Spleen (tissue), 7 donors: Measurements from ENCODE around the gene CLDN6.

Source experiments
- POLR2AphosphoS5 ChIP-seq, 3 donors: sonication (generic); formaldehyde crosslinking; IDR thresholded peaks; one replicate each; pipeline ENCODE4 v1.5.1; 2017; ENCODE audit warnings: antibody characterized with exemption in 3 of 3
- TF ChIP-seq, protein P1 (sequence below), 11 experiments: fragments of 200-600 bp in 7 of 11; fragments of 450-650 bp in 4 of 11; sonication (generic) in 4 of 11; IDR thresholded peaks in 8 of 11; conservative IDR thresholded peaks in 3 of 11; 1 replicate in 7 of 11; 2 replicates in 4 of 11; pipeline versions ENCODE4 v1.4.0 to v1.8.0; 2016 to 2021; ENCODE audit warnings: antibody characterized with exemption in 11 of 11, inconsistent platforms in 4 of 11, mild to moderate bottlenecking in 1 of 11
- donor health status: DM: no; HTN: no; CAD: no; lungs with moderate emphysema.
- donor health status: DM: no; HTN: no; CAD: no.
- donor health status: DM: no; HTN: no; CAD: no.

DNA sequence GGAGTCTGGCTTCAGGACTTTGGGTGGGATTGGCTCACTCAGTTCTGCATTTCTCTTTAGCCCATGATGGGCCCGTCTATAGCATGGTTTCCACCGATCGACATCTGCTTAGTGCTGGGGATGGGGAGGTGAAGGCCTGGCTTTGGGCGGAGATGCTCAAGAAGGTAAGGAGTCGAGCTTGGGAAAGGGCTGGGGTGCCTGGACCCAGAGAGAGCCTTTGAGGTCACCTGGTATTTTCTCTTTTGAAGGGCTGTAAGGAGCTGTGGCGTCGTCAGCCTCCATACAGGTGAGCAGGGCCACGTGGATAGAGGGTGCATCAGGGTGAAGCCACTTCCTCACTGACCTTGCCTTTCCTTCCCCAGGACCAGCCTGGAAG, 8.0 kb upstream of the CLDN6 start:
- TF ChIP-seq, protein P1, sequence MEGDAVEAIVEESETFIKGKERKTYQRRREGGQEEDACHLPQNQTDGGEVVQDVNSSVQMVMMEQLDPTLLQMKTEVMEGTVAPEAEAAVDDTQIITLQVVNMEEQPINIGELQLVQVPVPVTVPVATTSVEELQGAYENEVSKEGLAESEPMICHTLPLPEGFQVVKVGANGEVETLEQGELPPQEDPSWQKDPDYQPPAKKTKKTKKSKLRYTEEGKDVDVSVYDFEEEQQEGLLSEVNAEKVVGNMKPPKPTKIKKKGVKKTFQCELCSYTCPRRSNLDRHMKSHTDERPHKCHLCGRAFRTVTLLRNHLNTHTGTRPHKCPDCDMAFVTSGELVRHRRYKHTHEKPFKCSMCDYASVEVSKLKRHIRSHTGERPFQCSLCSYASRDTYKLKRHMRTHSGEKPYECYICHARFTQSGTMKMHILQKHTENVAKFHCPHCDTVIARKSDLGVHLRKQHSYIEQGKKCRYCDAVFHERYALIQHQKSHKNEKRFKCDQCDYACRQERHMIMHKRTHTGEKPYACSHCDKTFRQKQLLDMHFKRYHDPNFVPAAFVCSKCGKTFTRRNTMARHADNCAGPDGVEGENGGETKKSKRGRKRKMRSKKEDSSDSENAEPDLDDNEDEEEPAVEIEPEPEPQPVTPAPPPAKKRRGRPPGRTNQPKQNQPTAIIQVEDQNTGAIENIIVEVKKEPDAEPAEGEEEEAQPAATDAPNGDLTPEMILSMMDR (IDR thresholded peaks at IDR 0.05 in 8 of 11, conservative IDR thresholded peaks at IDR 0.05 in 3 of 11) = no peak
- no peak for TF ChIP-seq POLR2AphosphoS5 (IDR thresholded peaks at IDR 0.05)
